ENCODE results near the gene GID8. TPM values are rescaled to one million over a fixed set of nuclear protein-coding genes. Genes with fewer than 3 reads are reported as not detected.

The GID8 gene
- total RNA-seq, 1 donor from 2014 or later, result 45.0 TPM

DNA sequence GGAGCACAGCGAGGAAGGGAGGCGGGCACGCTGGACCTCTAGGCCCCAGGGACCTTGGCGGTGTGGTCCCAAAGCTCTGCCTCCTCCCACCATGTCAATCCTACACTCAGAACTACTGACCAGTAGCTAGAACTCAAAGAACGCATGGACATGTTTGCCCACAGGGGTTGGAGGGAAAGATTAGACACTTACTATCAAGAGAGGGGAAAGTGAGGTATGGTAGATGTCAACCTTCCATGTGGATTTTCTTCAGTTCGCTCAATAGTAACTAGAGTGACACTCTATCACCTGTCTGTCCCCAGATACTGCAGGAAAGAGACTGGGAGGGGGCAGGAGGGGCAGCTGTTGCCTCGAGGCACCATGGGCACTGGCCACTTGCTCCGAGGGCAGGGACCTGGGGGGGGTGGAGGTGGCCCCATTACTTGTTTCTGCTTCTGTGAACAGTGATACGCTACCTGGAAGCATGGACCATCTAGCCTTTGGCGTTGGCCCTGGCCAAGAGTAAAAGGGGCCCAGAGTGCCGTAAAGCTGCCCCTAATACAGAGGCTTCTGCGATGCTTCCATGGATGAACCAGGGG, 10.7 kb upstream of the GID8 start:
- peaks cover 60% of the 10 kb centered on the region for H3K4me1 Mint-ChIP-seq (ENCODE audit: unreplicated experiment)
- TF ChIP-seq, protein P1, sequence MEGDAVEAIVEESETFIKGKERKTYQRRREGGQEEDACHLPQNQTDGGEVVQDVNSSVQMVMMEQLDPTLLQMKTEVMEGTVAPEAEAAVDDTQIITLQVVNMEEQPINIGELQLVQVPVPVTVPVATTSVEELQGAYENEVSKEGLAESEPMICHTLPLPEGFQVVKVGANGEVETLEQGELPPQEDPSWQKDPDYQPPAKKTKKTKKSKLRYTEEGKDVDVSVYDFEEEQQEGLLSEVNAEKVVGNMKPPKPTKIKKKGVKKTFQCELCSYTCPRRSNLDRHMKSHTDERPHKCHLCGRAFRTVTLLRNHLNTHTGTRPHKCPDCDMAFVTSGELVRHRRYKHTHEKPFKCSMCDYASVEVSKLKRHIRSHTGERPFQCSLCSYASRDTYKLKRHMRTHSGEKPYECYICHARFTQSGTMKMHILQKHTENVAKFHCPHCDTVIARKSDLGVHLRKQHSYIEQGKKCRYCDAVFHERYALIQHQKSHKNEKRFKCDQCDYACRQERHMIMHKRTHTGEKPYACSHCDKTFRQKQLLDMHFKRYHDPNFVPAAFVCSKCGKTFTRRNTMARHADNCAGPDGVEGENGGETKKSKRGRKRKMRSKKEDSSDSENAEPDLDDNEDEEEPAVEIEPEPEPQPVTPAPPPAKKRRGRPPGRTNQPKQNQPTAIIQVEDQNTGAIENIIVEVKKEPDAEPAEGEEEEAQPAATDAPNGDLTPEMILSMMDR (IDR thresholded peaks at IDR 0.05; ENCODE audit: unreplicated experiment), result no peak
- H3K4me3 Mint-ChIP-seq (ENCODE audit: unreplicated experiment), result peak overlapping the region; percentile 92
- H3K36me3 Mint-ChIP-seq (ENCODE audit: low read depth, unreplicated experiment), result peaks cover 11% of the 10 kb centered on the region
- peak overlapping the region; percentile 92 for H3K27ac Mint-ChIP-seq (ENCODE audit: unreplicated experiment)
- H3K27me3 Mint-ChIP-seq (ENCODE audit: unreplicated experiment), result peaks cover 16% of the 10 kb centered on the region
- DNase-seq (ENCODE audit: low spot score), result no peak
- no peaks in the 10 kb centered on the region for H3K9me3 Mint-ChIP-seq (ENCODE audit: unreplicated experiment)

DNA sequence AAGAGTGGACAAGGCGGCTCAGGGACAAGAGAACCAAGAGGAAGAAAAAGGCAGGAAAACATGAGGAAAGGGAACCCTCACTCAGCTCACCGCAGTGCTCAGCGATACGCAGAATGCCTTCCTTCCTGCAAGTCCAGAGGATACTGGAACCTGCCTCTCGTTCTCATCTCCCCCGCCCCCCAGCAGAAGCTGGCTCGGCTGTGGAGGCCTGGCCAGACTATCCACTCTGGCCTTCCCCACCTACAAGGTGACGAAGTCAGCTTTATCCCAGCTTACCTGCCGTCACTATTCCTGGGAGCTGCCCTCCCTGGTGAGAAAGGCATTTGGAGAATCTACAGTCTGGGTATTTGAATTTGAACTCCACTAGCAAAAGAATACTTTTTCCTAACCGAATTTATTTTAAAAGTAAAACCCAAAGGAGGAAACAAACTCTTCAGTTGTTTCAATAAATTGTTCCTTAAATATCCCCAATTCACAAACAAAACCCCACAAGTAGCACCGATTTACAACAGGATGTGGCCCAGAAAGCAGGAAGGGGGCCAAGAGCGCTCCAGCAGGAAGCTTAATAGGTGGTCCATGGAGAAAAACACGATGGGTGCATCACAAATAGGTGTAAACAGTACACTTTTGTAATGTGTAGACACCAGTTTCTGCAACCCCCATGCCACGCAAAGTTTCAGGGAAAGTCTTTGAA, 9.6 kb upstream of the GID8 start:
- Mint-ChIP-seq H3K27me3 (ENCODE audit: unreplicated experiment) (peaks cover 16% of the 10 kb centered on the region), H3K9me3 (ENCODE audit: unreplicated experiment) (no peaks in the 10 kb centered on the region), H3K4me1 (ENCODE audit: unreplicated experiment) (peaks cover 62% of the 10 kb centered on the region), H3K27ac (ENCODE audit: unreplicated experiment) (peak overlapping the region; percentile 90), H3K4me3 (ENCODE audit: unreplicated experiment) (peak overlapping the region; percentile 92), H3K36me3 (ENCODE audit: low read depth, unreplicated experiment) (peaks cover 11% of the 10 kb centered on the region)
- peak; percentile 65 for DNase-seq (ENCODE audit: low spot score)
- TF ChIP-seq, protein P1 (IDR thresholded peaks at IDR 0.05; ENCODE audit: unreplicated experiment), result no peak

DNA sequence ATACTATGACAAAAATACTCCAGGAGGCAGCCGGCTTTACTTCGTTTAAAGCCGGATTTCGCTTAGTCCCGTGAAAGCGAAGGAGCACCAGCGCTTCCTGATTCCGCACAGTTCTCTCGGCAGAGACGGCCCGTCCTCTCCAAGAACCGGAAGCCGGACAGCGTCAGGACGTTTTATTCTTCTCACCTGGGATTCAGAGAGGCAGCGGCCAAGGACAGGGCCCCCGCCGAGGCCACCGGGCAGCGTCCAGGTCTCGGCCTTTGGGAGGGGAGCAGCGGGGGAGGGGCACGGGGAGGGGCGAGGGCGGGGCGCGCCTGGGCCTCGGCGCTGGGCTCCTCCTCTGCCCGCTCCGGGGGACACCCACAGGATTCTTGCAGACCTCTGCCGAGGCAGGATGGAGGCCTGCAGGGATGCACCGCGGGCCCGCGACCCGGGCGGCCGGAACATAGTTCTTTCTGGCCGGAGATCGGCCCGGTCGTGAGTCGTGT, 8.9 kb upstream of the GID8 start:
- H3K4me3 Mint-ChIP-seq (ENCODE audit: unreplicated experiment), result peak overlapping the region; percentile 92
- H3K4me1 Mint-ChIP-seq (ENCODE audit: unreplicated experiment), result peaks cover 58% of the 10 kb centered on the region
- TF ChIP-seq, protein P1 (IDR thresholded peaks at IDR 0.05; ENCODE audit: unreplicated experiment), result no peak

GRCh38 chr20:62931464-62931863, 6.5 kb upstream of the GID8 start:
- Mint-ChIP-seq H3K4me1 (ENCODE audit: unreplicated experiment) (peaks cover 43% of the 10 kb centered on the region), H3K27me3 (ENCODE audit: unreplicated experiment) (peaks cover 12% of the 10 kb centered on the region), H3K27ac (ENCODE audit: unreplicated experiment) (peak overlapping the region; percentile 24), H3K36me3 (ENCODE audit: low read depth, unreplicated experiment) (peaks cover 7% of the 10 kb centered on the region), H3K9me3 (ENCODE audit: unreplicated experiment) (no peaks in the 10 kb centered on the region), H3K4me3 (ENCODE audit: unreplicated experiment) (no peak overlapping the region)
- DNase-seq (ENCODE audit: low spot score), result no peak
- TF ChIP-seq, protein P1 (IDR thresholded peaks at IDR 0.05; ENCODE audit: unreplicated experiment), result no peak

More for the DNA sequence above, 8.9 kb upstream of the GID8 start:
- DNase-seq (ENCODE audit: low spot score), result peak; percentile 80
- H3K36me3 Mint-ChIP-seq (ENCODE audit: low read depth, unreplicated experiment), result peaks cover 11% of the 10 kb centered on the region
- H3K27ac Mint-ChIP-seq (ENCODE audit: unreplicated experiment), result peak overlapping the region; percentile 90
- H3K9me3 Mint-ChIP-seq (ENCODE audit: unreplicated experiment), result no peaks in the 10 kb centered on the region
- H3K27me3 Mint-ChIP-seq (ENCODE audit: unreplicated experiment), result peaks cover 16% of the 10 kb centered on the region

DNA sequence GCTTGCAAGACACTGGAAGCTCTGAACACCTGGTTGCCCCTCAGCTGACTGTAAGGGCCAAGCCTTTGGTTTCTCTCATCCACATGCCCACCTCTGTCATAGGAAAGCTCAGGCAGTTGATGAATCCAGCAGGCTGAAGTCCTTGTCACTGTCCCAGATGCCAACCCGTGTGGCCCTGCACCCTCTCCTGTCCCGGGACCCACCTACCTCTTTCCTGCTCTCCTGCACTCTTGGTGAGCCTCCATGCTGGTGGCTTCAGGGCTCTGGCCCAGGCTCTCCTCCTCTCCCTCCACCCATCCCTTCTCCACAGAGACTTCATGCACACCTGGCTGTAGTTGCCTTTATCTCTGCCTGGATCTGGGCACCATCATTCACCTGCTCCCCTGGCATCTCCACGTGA, 4.0 kb upstream of the GID8 start:
- Mint-ChIP-seq H3K4me1 (ENCODE audit: unreplicated experiment) (peaks cover 25% of the 10 kb centered on the region), H3K9me3 (ENCODE audit: unreplicated experiment) (no peaks in the 10 kb centered on the region), H3K27ac (ENCODE audit: unreplicated experiment) (no peak overlapping the region), H3K27me3 (ENCODE audit: unreplicated experiment) (peaks cover 7% of the 10 kb centered on the region), H3K36me3 (ENCODE audit: low read depth, unreplicated experiment) (peaks cover 4% of the 10 kb centered on the region), H3K4me3 (ENCODE audit: unreplicated experiment) (no peak overlapping the region)
- DNase-seq (ENCODE audit: low spot score), result no peak
- TF ChIP-seq, protein P1 (IDR thresholded peaks at IDR 0.05; ENCODE audit: unreplicated experiment), result no peak
